ENCODE data around the gene DECR2.
"Not testable (repeated sequence)": the region's sequence is repeated elsewhere in the genome, so short reads cannot be mapped to it uniquely, and the experiment has no call there.

The DECR2 gene

DNA sequence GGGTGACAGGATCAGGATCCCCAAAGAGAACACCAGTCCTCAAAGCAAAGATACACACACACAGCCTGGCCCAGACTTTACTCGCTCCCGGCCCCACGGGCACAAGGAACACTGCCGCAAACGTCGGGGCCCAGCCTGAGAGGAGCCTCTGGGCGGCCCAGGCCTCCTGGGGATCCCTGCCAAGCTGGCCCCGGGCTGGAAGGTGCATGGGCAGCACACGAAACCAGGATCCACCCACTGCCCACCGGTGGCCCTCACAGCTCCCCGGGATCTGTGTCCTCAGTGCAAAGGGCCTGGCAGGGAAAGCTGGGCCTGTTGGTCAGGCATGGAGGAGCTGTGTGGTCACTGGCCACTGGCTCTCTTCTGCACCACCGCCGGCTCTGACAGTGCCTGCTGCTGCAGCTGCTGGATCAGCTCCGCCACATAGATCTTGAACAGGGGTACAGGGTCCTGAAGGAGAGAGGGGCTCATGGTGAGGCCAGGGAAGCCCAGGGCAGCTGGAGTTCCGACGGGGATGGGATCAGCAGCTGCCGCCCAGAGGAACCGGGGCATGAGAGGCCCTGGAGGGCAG lies 34.3 kb upstream of the DECR2 start:
- no peak for DNase-seq

DNA sequence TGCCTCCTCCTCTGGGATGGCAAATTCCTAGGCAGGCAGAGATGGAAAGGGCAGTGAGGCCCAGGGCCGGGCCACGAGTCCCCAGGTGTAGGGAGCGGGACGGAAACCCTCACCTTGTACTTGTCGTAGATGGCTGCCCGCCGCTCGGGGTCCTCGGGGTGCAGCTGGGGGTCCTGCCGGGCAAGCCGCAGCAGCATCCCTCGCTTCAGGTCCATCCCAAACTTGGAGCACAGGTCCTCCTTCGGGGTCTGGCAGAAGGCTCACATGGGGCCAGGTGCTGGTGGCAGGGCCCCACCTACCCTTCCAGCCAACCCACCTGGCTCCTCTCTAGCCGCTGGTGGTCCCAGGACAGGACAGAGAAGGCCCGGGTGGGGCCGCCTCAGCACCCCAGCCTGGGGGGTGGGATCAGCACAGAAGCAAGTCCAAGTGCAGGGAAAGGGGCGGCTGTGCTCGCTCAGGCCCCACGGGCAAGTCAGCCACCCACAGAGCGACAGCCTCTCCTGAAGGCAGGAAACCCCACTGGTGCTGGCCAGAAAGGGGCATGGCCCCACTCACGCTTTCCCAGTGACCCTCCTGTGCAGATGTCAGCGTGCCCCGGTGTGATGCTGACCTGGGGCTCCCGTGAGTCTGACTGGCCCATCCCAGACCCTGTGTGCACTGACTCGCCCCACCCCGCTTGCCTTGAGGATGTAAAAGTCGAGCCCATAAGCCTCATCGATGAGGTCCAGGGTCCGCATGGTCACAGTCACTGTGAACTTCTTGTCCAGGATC lies 33.1 kb upstream of the DECR2 start:
- no peak for DNase-seq

DNA sequence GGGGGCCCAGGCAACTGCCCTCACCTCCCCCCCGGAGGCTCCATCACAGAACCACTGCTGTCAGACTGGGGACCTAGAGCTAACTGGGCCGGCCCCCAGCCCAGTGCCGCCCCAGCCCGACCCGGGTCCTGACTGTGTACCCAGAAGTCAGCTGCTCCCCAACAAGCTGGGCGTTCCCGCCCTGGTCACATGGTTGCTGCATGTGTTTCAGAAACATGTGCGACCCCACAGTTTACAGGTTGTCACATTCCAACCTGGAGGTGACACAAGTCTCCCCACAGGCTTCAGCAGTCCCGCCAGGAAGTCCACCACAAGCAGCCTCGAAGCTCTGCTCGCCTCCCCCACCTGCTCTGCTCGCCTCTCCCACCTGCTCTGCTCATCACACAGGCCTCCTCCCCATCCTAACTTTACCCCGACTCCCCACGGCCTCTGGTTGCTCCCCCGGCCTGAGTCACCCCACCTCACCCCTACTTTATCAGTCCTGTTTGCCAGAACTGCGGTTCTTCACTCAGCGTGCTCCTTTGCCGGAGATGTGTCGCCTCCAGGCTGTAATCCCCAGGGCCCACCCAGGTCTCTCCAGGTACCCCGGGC lies 32.3 kb upstream of the DECR2 start:
- no peak for DNase-seq

DNA sequence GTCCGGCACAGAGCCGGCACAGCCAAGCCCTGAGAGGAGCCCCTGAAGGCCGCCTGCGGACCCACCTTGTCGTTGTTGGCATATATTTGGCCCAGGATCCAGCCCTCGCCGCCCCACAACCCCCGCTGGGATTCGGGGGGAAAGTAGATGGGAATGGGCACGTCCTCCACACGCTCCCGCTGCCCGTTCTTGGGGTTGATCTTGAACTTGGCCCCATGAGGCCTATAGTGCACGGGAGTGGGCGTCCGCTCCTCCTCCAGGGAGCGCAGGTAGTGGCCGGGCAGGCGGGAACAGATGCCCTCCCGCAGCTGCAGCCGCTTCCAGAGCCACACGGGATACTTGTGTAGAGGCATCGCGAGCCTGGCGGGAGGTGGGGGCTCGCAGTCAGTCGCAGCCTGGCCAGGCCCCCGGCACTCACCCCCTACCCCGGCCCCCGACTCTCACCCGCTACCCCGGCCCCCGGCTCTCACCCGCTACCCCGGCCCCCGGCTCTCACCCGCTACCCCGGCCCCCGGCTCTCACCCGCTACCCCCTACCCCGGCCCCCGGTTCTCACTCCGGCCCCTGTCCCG lies 31.7 kb upstream of the DECR2 start:
- DNase-seq = no peak

DNA sequence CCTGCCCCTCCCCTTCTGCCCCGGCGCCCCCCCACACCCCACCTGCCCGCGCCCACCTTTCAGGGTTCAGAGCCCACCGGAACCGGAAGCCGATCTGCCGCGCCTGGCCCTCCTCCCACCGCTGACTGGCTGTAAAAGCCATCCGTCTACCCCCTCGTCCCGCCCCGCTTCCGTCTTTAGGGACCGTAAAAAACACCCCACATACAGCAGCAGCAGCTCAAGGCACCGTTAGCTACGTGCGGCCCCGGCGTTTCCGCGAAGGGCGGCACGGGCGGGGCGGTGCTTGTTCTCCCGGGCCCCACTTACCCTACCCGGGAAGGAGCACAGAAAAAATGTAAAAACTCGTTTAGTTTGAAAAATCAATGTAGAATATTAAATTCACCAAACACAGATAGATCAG lies 31.2 kb upstream of the DECR2 start, which contains the start of gene MRPL28:
MRPL28 (minus strand) TSS at position 96 of the 400 bp plus-strand sequence. CDS start 320 bp downstream, outside the sequence.
- DNase-seq = peak; percentile 70

DNA sequence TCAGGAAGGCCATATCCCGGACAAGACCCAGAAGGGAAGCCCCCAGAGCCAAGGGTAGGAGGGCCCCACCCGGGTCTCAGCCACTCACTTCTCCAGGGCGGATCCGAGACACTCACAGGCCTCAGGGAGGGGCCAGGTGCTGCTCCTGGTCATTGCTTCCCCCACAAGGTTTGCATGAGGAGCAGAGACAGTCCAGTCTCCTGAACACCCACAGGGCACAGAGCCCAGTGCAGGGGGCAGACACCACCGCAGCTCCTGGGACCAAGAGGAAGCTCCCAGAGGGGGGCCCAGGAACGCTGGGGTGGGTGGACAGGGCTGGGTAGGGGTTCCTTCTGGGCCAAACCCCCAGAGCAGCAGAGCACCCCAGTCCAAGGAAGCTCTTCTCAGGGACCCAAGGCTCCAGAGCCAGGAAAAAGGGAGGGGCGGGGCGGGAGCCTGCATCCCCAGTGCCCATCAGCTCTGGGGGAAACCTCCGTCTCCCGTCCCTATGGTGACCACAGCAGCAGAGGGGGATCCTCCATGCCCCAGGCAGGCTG lies 30.6 kb upstream of the DECR2 start:
- no peak for DNase-seq

DNA sequence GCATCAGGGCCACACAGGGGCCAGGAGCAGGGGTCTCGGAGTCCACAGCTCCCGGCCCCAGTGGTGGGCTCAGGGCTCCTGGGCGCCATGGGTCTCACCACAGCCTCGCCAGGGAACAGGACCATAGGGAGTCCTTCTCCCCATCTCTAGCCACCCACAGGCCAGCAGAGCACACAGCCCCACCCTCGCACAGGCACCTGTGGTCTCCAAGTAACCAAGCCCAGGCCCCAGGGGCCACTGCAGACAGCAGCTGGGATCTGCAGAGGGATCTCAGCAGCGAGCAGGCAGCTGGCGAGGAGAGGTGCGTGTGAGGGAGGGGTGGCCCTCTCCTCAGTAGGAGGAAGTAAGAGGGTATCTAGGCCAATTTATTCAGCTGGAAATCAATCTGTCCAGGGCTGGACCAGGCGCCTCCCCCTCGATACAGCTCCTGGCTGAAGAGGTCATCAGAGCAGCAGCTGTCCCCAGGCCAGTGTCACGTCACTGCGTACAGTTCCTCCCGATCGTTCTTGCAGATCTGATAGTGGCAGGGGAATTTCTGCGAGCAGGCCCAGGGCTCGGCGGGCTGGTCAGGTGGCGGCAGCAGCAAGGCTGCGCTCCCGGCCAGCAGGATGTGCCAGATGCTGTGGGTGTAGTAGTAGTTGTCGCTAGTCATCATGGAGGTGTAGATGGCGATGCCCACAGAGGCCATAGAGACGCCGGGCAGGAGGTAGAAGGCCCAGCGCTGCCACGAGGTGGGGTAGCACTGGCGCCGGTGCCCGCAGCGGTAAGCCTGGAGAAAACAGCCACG lies 30.0 kb upstream of the DECR2 start:
- no peak for DNase-seq

DNA sequence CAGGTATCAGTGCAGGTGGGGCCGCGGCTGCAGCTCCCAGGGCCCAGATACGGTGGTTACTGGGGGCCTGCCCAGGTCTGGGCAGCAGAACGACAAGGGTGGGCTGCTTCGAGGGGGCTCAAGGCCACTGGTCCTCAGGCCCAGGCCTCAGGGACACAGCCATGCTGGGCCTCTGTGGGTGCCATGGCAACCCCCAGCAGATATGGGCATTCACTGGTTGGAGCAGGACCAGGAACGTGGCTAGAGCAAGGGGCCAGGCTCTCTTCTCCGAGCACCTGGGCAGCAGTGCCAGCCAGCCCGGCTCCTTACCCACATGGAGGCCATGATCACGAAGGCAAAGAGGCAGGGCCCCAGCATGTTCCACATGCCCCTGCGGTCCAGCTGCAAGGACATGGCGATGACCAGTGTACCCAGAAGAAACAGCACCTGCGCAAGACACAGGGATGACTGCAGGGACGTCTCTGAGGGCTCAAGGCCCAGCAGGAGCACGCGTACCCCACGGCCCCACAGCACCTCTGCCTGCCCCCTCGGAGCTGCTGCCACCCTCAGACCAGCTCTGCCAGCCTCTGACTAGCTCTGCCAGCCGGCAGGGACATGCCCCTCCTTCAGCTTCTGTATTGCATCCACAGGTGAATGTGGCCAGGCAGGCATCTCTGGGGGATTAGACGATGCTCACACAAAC lies 29.2 kb upstream of the DECR2 start:
- no peak for DNase-seq

DNA sequence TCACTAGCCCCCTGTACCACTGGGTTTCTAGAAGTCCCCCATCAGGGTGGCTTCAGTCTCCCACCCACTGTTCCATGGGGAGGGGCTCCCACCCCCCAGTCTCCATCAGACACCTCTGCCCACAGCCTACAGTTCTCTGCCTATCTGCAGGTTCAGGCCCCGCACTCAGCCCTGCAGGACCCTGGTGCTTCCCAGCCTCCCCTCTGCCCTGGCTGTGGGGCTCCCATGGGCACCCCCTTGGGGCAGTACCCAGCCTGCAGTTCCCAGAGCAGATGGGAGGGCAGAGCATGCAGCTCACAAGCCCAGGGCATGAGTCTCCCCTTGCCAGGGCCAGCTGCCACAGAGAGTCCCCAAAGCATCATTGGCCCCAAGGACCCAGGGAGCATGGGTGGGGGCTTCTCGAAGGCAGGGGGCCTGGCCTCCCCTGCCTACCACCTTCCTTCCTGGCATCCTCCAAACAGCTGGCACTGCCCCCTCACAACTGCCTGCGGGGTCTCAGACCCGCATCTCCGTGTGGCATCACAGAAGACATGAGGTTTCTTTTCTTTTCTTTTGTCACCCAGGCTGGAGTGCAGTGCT lies 28.6 kb upstream of the DECR2 start:
- DNase-seq = no peak

DNA sequence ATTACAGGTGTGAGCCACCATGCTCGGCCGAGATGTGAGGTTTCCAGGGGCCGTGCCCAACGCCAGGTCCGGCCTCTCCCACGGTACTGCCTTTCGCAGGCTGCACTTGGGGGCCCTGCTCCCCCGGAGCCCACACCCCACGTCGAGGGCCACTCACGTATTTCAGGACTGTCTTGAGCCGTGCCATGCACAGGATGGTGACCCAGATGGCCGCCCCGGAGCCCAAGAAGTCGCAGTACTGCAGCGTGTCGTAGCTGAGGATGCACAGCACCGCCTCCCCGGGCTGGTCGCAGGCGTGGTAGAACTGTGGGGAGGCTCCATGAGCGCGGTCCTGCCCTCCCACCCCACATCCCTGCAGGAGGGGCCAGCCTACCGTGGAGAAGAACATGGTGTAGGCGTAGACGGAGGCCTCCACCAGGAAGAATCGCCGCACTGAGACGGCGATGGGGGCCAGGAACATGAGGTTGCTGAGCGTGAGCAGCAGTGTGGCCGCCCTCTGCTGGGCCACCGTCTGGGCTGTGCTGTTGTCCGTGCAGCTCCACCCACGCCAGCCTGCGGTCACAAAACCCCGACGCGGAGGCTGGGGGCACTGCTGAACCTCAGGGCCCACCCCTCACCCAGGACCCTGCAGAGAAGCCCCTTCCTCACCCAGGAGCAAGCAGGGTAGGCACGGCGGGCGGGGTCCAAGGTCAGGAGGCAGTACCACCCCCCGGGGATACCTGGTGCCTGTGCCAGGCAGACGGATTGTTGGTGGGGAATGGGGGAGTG lies 27.7 kb upstream of the DECR2 start:
- no peak for DNase-seq

DNA sequence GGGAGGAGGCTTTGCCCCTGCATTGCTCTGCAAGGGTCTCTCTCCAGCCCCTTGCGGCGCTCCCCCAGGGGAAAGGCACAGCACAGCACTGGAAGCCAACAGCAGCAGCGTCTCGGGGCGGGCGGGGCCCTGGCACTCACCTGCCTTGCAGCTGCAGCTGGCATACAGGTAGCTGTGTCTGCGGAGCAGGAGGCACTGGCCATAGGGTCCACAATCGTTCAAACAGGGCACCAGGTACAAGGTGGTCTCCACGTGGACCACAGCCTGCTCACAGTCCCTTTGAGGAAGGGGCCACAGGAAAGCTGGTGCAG lies 27.1 kb upstream of the DECR2 start:
- DNase-seq = no peak

DNA sequence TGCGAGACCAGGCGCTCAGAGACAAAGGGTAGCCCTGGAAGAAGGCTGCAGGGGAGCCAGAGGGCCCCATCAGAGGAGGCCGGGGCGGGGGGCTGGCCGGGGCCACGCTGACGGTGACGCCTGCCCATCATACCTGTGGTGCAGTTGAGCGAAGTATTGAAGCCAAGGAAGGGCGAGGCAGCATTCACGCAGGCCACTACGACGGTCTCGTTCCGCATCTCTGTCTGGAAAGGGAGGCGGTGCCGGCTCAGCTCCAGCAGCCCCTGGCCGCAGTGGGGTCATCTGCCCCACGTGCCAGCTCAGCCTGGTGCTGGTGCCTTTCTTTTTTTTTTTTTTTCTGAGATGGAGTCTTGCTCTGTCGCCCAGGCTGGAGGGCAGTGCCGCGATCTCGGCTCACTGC lies 26.5 kb upstream of the DECR2 start:
- DNase-seq = no peak

DNA sequence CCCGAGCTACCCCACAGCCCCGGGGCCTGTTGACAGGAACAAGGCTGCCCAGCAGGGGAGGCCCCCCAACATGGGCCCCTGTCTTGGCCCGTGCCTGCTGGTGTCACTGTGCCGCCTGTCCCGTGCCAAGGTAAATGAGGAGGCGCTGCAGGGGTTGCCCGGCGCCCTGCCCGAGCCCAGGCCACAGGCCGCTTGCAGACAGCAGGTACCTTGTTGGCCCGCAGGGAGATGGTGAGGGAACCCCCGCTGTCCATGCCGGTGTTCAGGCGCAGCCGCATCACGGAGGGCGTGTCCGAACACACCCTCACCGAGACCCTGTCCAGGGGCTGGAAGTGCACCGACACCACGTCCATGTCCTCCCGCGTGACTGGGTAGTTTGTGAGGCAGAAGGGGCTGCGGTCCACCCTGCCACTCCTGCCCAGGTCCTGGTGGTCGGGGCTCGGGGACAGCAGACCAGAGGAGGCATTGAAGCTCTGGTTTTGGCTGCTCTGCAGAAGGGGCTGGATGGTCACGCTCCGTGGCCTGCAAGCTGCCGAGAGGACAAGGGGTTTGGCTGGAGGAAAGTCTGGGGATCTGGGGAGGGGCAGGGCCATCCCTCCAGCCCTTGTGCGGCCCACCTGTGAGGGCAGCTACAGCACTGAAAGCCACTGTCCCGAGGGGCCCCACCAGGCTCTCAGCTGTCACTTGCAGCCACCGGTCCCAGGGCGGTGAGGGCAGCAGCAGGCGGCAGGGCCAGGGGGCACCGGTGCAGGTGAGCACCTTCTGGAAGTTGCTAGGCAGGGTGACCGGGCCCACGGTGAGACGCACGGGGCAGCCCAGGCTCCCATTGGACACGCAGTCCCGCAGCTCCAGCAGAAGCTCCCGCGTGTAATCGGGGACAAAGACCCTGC lies 25.5 kb upstream of the DECR2 start:
- DNase-seq = no peak

DNA sequence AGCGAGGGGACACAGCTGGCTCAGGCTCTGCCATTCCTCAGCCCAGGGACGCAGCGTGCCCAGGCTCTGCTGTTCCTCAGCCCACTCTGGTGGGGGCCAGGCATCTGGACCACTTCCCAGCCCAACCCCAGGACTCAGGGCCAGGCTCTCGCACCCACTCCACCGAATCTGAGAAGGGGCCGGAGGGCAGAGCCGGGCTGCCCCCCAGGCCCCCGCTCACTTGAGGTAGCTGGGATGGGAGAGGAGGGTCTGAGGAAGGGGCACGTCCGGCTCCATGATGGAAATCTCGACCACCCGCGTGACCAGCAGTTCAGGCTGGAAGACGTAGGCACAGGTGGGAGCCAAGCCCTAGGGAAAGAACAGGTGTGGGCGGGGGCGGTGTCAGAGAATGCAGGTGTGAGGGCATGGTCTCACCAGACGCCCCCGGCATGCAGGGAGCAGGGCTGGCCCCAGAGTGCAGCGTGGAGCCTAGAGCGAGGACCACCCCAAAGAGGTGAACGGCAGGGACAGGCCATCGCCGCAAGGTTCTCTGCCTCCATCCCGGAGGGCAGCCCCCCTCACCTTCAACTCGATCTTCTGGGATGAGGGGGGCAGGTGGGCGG lies 24.8 kb upstream of the DECR2 start:
- DNase-seq = no peak

DNA sequence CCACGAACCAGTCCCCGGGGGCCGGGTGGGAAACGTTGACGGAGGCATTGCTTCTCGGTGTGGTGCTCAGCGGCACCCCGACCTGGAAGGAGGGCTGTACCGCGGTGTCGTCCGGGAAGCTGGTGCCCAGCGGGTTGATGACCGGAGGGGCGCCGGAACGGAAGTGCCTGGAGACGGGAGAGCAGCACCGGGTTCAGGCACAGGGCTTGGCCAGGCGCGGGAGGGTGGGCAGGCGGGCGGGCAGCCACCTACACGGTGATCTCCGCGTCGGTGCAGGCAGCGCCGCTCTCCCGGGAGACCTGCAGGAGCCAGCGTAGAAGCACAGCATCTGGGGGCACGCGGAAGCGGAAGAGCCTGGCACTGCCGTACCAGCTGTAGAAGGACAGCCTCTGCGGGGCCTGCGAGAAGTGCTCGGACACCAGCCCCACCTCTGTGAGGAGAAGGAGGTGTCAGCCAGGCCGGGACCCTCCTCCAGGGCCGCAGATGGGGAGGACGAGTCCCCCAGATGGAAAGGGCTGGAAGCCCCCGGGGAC lies 24.2 kb upstream of the DECR2 start:
- DNase-seq = no peak

DNA sequence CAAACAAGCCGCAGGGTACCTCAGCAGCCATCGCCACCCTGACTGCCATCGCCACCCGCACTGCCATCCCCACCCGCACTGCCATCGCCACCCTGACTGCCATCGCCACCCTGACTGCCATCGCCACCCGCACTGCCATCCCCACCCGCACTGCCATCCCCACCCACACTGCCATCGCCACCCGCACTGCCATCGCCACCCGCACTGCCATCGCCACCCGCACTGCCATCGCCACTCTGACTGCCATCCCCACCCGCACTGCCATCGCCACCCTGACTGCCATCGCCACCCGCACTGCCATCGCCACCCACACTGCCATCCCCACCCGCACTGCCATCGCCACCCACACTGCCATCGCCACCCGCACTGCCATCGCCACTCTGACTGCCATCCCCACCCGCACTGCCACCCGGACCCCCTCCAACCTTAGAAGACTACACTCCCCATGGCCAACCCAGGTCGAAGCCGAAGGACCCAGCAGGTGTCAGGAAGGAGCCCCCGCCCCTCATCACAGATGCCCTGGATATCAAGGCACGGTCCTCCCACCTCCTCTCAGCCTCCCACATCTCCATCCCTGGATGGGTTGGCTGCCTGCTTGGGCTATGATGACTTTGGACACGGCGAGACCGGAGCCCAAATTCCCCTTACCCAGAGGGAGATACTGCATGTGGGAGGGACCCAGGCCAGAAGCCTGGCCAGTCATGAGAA lies 23.4 kb upstream of the DECR2 start:
- DNase-seq = not testable (repeated sequence)

DNA sequence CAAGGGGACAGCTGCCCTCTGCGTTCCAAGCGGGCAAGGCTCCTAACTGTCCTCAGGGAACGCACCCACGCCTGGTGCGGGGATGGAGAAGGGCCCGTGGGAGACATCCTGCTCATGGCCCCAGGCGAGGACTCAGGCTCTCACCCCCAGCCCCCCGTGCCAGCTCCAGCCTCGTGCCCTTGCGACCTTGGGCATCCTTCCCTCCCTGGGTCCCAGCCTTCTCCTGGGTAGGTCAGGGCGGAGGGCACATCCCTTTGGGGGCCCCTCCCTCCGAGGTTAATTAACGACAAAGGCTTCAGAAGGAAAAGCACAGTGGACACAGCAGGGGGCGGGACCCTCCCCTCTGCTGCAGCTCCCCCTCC lies 22.9 kb upstream of the DECR2 start:
- no peak for DNase-seq

DNA sequence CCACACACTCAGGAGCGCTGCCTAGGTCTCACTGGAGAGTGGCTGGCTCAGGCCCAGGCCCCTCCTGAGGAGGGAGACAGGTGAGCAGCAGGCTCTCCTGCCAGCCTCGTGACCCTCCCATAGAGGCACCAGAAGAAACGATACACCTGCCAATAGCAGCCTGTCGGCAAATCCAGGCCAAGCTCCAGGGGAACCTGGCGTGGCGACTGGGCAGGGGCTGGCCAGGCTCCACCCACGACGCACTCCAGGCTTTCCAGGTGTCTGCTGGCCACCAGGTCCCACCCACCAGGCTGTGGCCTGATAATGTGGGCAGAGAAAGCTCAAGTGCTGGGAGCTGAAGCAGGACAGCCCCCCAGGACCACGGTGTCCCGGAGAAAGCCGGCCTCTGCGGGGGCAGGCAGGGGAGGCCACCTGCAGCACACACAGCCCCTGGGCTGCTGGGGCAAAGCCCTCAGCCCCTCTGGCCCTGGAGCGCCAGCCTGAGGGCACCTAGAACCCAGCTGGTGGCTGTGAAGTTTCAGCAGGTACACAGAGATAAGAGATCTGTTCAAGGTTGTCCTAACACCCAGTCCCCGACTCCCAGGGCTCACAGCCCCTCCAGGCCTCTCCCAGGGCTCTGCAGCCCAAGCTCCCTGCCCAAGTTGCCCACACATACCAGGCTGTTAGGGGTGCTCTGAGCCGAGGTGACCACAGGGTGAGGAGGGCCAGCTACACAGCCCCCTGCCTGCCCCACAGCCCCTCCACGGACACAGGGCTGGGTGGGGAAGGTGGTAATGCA lies 22.3 kb upstream of the DECR2 start:
- peak; percentile 16 for DNase-seq
